ENCODE results near the gene DOCK3.

GRCh38 chr3:51110586-51110985 is 435.9 kb downstream of the DOCK3 start:
- TF ChIP-seq CTCF (conservative IDR thresholded peaks at IDR 0.05; ENCODE audit: low read depth, low read length) (no peak), POLR2A (IDR thresholded peaks at IDR 0.05; ENCODE audit: low read depth, low read length) (no peak), USF2 (IDR thresholded peaks at IDR 0.05; ENCODE audit: low read depth, low read length) (no peak), RAD21 (IDR thresholded peaks at IDR 0.05; ENCODE audit: low read length) (no peak), SMC3 (IDR thresholded peaks at IDR 0.05; ENCODE audit: low read depth, low read length) (no peak), RFX5 (IDR thresholded peaks at IDR 0.05; ENCODE audit: low read depth, low read length) (no peak), MAFK (IDR thresholded peaks at IDR 0.05; ENCODE audit: low read depth, low read length) (no peak), ELK1 (IDR thresholded peaks at IDR 0.05; ENCODE audit: borderline replicate concordance, low read depth, low read length) (no peak), FOS (IDR thresholded peaks at IDR 0.05; ENCODE audit: low read depth, low read length) (no peak), CEBPB (IDR thresholded peaks at IDR 0.05; ENCODE audit: low read depth, low read length) (no peak), RCOR1 (IDR thresholded peaks at IDR 0.05; ENCODE audit: insufficient replicate concordance, low read length) (no peak), CHD1 (IDR thresholded peaks at IDR 0.05; ENCODE audit: low read depth, low read length) (no peak), MXI1 (IDR thresholded peaks at IDR 0.05; ENCODE audit: borderline replicate concordance, low read depth, low read length) (no peak), BHLHE40 (IDR thresholded peaks at IDR 0.05; ENCODE audit: low read depth, low read length) (no peak)

Measured in IMR-90 (cell line).